GM12874 (cell line): ENCODE results near the gene PTGFRN.

Experiments used
- TF ChIP-seq, protein P1 (sequence below): IDR thresholded peaks from 2 replicates; pipeline ENCODE4 v1.5.1; 2011; ENCODE audit warnings: low read depth, mild to moderate bottlenecking, control low read depth, low read length, moderate library complexity; ENCODE audit not compliant: insufficient read depth

PTGFRN gene

GRCh38 chr1:116934586-116935207 lies 25.0 kb downstream of the PTGFRN start:
- TF ChIP-seq, protein P1, sequence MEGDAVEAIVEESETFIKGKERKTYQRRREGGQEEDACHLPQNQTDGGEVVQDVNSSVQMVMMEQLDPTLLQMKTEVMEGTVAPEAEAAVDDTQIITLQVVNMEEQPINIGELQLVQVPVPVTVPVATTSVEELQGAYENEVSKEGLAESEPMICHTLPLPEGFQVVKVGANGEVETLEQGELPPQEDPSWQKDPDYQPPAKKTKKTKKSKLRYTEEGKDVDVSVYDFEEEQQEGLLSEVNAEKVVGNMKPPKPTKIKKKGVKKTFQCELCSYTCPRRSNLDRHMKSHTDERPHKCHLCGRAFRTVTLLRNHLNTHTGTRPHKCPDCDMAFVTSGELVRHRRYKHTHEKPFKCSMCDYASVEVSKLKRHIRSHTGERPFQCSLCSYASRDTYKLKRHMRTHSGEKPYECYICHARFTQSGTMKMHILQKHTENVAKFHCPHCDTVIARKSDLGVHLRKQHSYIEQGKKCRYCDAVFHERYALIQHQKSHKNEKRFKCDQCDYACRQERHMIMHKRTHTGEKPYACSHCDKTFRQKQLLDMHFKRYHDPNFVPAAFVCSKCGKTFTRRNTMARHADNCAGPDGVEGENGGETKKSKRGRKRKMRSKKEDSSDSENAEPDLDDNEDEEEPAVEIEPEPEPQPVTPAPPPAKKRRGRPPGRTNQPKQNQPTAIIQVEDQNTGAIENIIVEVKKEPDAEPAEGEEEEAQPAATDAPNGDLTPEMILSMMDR = peak; percentile 32; the same call in 1 of the 2 replicates

DNA sequence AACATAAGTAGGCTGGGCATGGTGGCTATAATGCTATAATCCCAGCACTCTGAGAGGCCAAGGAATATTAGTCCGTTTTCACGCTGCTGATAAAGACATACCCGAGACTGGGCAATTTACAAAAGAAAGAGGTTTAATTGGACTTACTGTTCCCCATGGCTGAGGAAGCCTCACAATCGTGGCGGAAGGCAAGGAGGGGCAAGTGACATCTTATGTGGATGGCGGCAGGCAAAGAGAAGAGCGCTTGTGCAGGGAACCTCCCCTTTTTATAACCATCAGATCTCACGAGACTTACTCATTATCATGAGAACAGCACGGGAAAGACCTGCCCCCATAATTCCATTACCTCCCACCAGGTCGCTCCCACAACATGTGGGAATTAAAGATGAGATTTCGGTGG lies 28.5 kb downstream of the PTGFRN start:
- TF ChIP-seq, protein P1 = no peak

DNA sequence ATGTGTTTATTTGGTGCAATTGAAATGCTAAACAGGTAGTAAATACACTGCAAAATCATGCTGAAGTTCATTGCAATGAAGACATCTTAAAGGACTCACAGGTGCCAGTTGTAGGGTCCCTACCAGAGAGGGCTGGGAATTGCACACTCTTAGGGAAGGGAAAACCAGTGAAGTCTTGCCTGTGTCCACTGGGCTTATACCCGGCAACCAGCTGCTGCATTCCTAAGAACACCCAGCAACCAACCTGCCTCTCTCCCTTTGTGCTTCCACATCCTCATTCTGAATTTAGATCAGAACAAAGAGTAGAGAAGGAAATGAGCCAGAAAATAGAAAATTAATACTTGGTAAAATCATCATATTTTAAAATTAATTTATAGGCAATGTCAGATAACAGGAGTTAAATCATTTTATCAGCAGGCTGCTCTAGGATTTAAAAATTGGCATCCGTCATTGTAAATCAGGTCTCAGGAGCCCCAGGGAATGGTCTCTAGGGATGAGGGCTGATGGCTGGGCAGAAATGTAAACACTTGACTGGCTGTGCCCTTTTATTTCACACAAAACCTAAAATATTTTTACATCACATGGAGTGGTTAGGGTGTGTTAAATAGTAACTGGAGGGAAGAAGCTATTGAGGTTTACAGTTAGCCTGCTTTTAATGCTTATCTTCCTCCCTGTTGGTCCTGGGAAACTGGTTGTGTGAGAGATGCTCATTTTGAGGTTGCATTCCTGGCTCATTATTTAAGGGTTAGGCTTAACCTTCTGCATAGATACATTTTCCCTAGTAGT lies 31.3 kb downstream of the PTGFRN start:
- TF ChIP-seq, protein P1 = no peak

- TF ChIP-seq, protein P1 = no peak
These were observed 32.0 kb downstream of the PTGFRN start for GRCh38 chr1:116941670-116942069.

DNA sequence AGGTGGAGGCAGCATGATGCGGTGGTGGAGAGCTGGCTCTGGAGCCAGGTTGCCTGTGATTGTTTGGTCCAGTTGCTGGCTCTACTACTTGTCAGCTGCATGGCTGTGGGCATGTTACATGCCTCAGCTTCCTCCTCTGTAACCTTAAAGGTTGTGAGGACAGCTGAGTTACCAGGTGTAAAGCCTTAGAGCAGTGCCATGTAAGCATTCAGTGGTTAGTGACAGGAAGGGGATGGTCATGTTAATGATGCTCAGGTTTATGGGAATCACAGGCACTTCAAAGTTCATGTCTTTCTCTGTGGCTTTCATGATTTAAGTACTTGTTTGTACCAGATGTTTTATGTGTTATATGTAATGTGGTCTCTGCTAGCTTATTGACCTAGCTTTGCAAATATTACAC lies 32.6 kb downstream of the PTGFRN start:
- TF ChIP-seq, protein P1 = no peak

DNA sequence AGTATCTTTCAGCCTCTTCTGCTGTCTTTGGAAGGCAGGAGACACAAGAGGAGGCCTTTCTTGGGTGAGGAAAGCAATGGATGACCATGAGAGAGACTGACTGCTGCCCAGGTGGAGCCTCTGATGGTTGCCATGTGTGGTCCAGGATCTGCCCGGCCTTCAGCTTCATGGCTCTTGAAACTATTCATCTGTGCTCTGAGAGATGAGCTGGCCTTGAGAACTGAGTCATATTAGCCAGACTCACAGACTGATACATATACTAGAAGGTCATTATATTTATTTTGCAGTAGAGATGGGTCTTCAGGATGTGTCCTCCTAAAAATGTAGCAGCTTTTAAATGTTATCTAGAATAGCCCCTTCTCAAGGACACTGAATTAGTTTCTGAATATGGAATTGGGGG lies 33.7 kb downstream of the PTGFRN start:
- TF ChIP-seq, protein P1 = no peak

- TF ChIP-seq, protein P1 = no peak
These were observed 34.9 kb downstream of the PTGFRN start for GRCh38 chr1:116944613-116945012.
